Central memory CD8-positive, alpha-beta T cell (primary cell): Measurements from ENCODE around the gene BRI3.

Source experiments
- ATAC-seq: fragments of 150-1000 bp; cut with Tn5 transposase; replicated peaks from 2 replicates; pipeline ENCODE4 v1.10.0; 2022; ENCODE audit warnings: mild to moderate bottlenecking, moderate FRiP score, moderate number of reproducible peaks; ENCODE audit not compliant: poor library complexity, severe bottlenecking; ENCODE audit errors: extremely low read depth
- DNase-seq, 2 donors: peaks; one replicate each; pipeline ENCODE4 v3.0.0; 2021; ENCODE audit warnings: low spot score in 2 of 2
- H3K27ac Mint-ChIP-seq: one replicate; pipeline ENCODE4 v1.8.0; 2022; ENCODE audit warnings: low read depth, mild to moderate bottlenecking, moderate library complexity, mixed read lengths
- H3K27me3 Mint-ChIP-seq: one replicate; pipeline ENCODE4 v1.8.0; 2022; ENCODE audit warnings: mixed read lengths
- H3K36me3 Mint-ChIP-seq: one replicate; pipeline ENCODE4 v1.8.0; 2022; ENCODE audit warnings: mild to moderate bottlenecking, moderate library complexity, mixed read lengths; ENCODE audit not compliant: insufficient read depth
- H3K4me1 Mint-ChIP-seq: one replicate; pipeline ENCODE4 v1.8.0; 2022; ENCODE audit warnings: mixed read lengths
- H3K4me3 Mint-ChIP-seq: one replicate; pipeline ENCODE4 v1.8.0; 2022; ENCODE audit warnings: mild to moderate bottlenecking, moderate library complexity, mixed read lengths
- H3K9me3 Mint-ChIP-seq: one replicate; pipeline ENCODE4 v1.8.0; 2022; ENCODE audit warnings: mixed read lengths

The BRI3 gene

GRCh38 chr7:98329791-98330373 lies 48.4 kb downstream of the BRI3 start:
- no peaks in the 10 kb centered on the region for H3K4me1 Mint-ChIP-seq
- no peak for ATAC-seq
- H3K27me3 Mint-ChIP-seq = peaks cover 13% of the 10 kb centered on the region
- no peaks in the 10 kb centered on the region for H3K9me3 Mint-ChIP-seq
- no peak overlapping the region for H3K27ac Mint-ChIP-seq
- no peak for DNase-seq
- H3K4me3 Mint-ChIP-seq = no peak overlapping the region
- peaks cover 2% of the 10 kb centered on the region for H3K36me3 Mint-ChIP-seq

GRCh38 chr7:98330926-98331529 lies 49.5 kb downstream of the BRI3 start:
- Mint-ChIP-seq H3K36me3 (peaks cover 2% of the 10 kb centered on the region), H3K27me3 (peaks cover 22% of the 10 kb centered on the region), H3K4me1 (no peaks in the 10 kb centered on the region), H3K9me3 (no peaks in the 10 kb centered on the region), H3K27ac (no peak overlapping the region), H3K4me3 (no peak overlapping the region)
- ATAC-seq (no peak), DNase-seq (no peak)

GRCh38 chr7:98334081-98334480 lies 52.6 kb downstream of the BRI3 start:
- ATAC-seq = no peak
- DNase-seq = no peak
- Mint-ChIP-seq H3K9me3 (no peaks in the 10 kb centered on the region), H3K27ac (no peak overlapping the region), H3K27me3 (peaks cover 11% of the 10 kb centered on the region), H3K4me3 (no peak overlapping the region), H3K4me1 (no peaks in the 10 kb centered on the region), H3K36me3 (peaks cover 2% of the 10 kb centered on the region)

- DNase-seq (no peak), ATAC-seq (no peak)
- no peaks in the 10 kb centered on the region for H3K9me3 Mint-ChIP-seq
- no peak overlapping the region for H3K4me3 Mint-ChIP-seq
- H3K27me3 Mint-ChIP-seq = peaks cover 11% of the 10 kb centered on the region
- H3K36me3 Mint-ChIP-seq = peaks cover 2% of the 10 kb centered on the region
- H3K27ac Mint-ChIP-seq = no peak overlapping the region
- no peaks in the 10 kb centered on the region for H3K4me1 Mint-ChIP-seq
These were observed 54.0 kb downstream of the BRI3 start for GRCh38 chr7:98335411-98335977.

GRCh38 chr7:98338441-98338840 lies 57.0 kb downstream of the BRI3 start:
- no peak for DNase-seq
- no peak for ATAC-seq
- Mint-ChIP-seq H3K4me1 (no peaks in the 10 kb centered on the region), H3K36me3 (no peaks in the 10 kb centered on the region), H3K4me3 (no peak overlapping the region), H3K27ac (no peak overlapping the region), H3K9me3 (no peaks in the 10 kb centered on the region), H3K27me3 (peaks cover 11% of the 10 kb centered on the region)

GRCh38 chr7:98339043-98339442 lies 57.6 kb downstream of the BRI3 start:
- DNase-seq (no peak), ATAC-seq (no peak)
- Mint-ChIP-seq H3K4me3 (no peak overlapping the region), H3K27ac (no peak overlapping the region), H3K27me3 (peaks cover 11% of the 10 kb centered on the region), H3K9me3 (no peaks in the 10 kb centered on the region), H3K36me3 (no peaks in the 10 kb centered on the region), H3K4me1 (no peaks in the 10 kb centered on the region)

GRCh38 chr7:98341106-98341505 lies 59.6 kb downstream of the BRI3 start:
- no peaks in the 10 kb centered on the region for H3K36me3 Mint-ChIP-seq
- DNase-seq = no peak
- H3K27me3 Mint-ChIP-seq = peaks cover 14% of the 10 kb centered on the region
- ATAC-seq = no peak
- no peaks in the 10 kb centered on the region for H3K9me3 Mint-ChIP-seq
- H3K4me3 Mint-ChIP-seq = no peak overlapping the region
- no peaks in the 10 kb centered on the region for H3K4me1 Mint-ChIP-seq
- H3K27ac Mint-ChIP-seq = no peak overlapping the region
